ENCODE results near the gene CLTCL1.
A peak's percentile ranks its signal among the peaks of the same experiment; 100 is the strongest.

The CLTCL1 gene

GRCh38 chr22:19178657-19179496 is 112.6 kb downstream of the CLTCL1 start, which contains the start of gene SLC25A1:
SLC25A1 (minus strand) TSS chr22:19178736; CDS start chr22:19178673, 63 bp downstream.
- H3K4me3 ChIP-seq (replicated peaks; ENCODE audit: low read depth, low read length): peak within 1 kb of the TSS; percentile 78
- peak; percentile 89 for DNase-seq (ENCODE audit: extremely low read depth, insufficient read length)
- TF ChIP-seq, protein P1, sequence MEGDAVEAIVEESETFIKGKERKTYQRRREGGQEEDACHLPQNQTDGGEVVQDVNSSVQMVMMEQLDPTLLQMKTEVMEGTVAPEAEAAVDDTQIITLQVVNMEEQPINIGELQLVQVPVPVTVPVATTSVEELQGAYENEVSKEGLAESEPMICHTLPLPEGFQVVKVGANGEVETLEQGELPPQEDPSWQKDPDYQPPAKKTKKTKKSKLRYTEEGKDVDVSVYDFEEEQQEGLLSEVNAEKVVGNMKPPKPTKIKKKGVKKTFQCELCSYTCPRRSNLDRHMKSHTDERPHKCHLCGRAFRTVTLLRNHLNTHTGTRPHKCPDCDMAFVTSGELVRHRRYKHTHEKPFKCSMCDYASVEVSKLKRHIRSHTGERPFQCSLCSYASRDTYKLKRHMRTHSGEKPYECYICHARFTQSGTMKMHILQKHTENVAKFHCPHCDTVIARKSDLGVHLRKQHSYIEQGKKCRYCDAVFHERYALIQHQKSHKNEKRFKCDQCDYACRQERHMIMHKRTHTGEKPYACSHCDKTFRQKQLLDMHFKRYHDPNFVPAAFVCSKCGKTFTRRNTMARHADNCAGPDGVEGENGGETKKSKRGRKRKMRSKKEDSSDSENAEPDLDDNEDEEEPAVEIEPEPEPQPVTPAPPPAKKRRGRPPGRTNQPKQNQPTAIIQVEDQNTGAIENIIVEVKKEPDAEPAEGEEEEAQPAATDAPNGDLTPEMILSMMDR (IDR thresholded peaks at IDR 0.05; ENCODE audit: insufficient read depth, low read length, poor library complexity, severe bottlenecking): no peak

GRCh38 chr22:19178065-19178656 is 113.4 kb downstream of the CLTCL1 start:
- Histone ChIP-seq H3K27me3 (replicated peaks; ENCODE audit: control insufficient read depth, insufficient read depth, low read length) (no peaks in the 10 kb centered on the region; the same call in 1 of the 2 replicates), H3K36me3 (ENCODE audit: control insufficient read depth, insufficient read depth, low read length) (peaks cover 3% of the 10 kb centered on the region), H3K4me3 (replicated peaks; ENCODE audit: low read depth, low read length) (peak overlapping the region; percentile 78)
- DNase-seq (ENCODE audit: extremely low read depth, insufficient read length): peak; percentile 70
- TF ChIP-seq, protein P1 (IDR thresholded peaks at IDR 0.05; ENCODE audit: insufficient read depth, low read length, poor library complexity, severe bottlenecking): no peak

More at GRCh38 chr22:19178657-19179496, 112.6 kb downstream of the CLTCL1 start, which contains the start of gene SLC25A1:
- H3K27me3 ChIP-seq (replicated peaks; ENCODE audit: control insufficient read depth, insufficient read depth, low read length): no peaks in the 10 kb centered on the region; the same call in none of the 2 replicates
- H3K36me3 ChIP-seq (ENCODE audit: control insufficient read depth, insufficient read depth, low read length): peaks cover 3% of the 10 kb centered on the region

GRCh38 chr22:19177164-19178064 is 114.1 kb downstream of the CLTCL1 start:
- H3K4me3 ChIP-seq (replicated peaks; ENCODE audit: low read depth, low read length): peak overlapping the region; percentile 78
- no peaks in the 10 kb centered on the region for H3K27me3 ChIP-seq (replicated peaks; ENCODE audit: control insufficient read depth, insufficient read depth, low read length)
- TF ChIP-seq, protein P1 (IDR thresholded peaks at IDR 0.05; ENCODE audit: insufficient read depth, low read length, poor library complexity, severe bottlenecking): no peak
- no peak for DNase-seq (ENCODE audit: extremely low read depth, insufficient read length)
- H3K36me3 ChIP-seq (ENCODE audit: control insufficient read depth, insufficient read depth, low read length): peaks cover 3% of the 10 kb centered on the region

DNA sequence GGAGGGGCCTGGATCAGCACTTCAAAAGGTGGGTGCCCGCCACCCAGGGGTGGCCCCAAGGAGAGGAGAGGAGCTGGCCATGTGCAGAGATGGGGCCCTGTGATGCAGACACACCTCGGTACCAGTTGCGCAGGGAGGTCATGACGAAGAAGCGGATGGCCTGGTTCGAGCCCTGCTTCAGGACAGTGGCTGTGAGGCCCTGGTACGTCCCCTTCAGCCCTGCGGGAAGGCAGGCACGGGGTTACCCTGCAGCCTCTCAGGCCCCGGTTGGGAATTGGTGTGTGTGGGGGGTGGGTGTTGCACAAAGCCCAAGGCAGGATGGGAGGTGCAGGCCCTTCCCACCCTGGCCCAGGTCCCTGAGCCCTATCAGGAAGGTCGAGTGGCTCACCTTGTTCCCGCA is 114.8 kb downstream of the CLTCL1 start:
- DNase-seq (ENCODE audit: extremely low read depth, insufficient read length): no peak
- H3K27me3 ChIP-seq (replicated peaks; ENCODE audit: control insufficient read depth, insufficient read depth, low read length): no peaks in the 10 kb centered on the region
- H3K4me3 ChIP-seq (replicated peaks; ENCODE audit: low read depth, low read length): no peak overlapping the region
- TF ChIP-seq, protein P1 (IDR thresholded peaks at IDR 0.05; ENCODE audit: insufficient read depth, low read length, poor library complexity, severe bottlenecking): no peak
- peaks cover 3% of the 10 kb centered on the region for H3K36me3 ChIP-seq (ENCODE audit: control insufficient read depth, insufficient read depth, low read length)

DNA sequence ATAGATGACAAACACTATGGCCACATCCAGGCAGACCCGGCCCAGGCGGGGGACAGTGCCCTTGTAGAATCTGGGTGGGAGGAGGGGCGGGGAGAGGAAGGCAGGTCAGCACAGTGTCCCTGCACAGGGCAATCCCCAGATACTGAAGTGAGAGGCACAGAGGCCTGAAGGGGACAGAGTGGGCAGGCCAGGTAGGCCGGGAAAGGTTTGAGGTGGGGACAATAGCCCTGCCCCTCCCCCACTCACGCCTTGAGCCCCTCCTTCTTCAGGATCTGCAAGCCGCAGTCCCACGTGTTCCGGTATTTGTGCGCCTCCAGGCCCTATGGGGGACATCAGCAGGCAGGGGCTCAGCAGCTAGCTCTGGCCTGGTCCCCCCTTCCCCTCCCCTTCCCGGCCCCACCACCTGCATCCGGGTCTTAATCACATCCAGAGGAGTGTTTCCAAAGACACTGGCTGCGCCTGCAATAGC is 115.3 kb downstream of the CLTCL1 start:
- Histone ChIP-seq H3K36me3 (ENCODE audit: control insufficient read depth, insufficient read depth, low read length) (peaks cover 3% of the 10 kb centered on the region), H3K27me3 (replicated peaks; ENCODE audit: control insufficient read depth, insufficient read depth, low read length) (no peaks in the 10 kb centered on the region), H3K4me3 (replicated peaks; ENCODE audit: low read depth, low read length) (no peak overlapping the region)
- no peak for DNase-seq (ENCODE audit: extremely low read depth, insufficient read length)
- TF ChIP-seq, protein P1 (IDR thresholded peaks at IDR 0.05; ENCODE audit: insufficient read depth, low read length, poor library complexity, severe bottlenecking): no peak

Data from GM06990 (cell line).